ENCODE results near the gene RELCH.

RELCH gene

DNA sequence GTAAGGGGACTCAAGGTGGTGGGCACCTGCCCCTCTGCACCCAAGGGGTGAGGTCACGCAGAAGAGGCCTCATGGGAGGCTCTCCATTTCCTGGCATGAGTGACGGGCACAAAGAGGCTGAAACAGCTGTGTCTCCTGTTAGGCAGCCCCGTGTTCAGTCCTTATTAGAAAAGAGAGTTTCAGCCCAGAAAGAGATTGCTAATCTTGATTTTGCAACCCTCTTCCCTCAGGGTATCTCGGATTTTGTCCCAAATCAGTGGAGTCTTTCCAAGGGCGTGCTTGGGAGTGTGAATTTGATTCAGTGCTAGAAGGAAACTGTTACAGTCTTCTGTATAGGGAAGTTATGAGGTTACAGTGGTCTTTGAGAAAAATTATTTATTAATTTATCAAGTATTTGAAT is 148.4 kb downstream of the RELCH start:
- no peak overlapping the region for H3K4me3 ChIP-seq (ENCODE audit: low read length)
- TF ChIP-seq, protein P1, sequence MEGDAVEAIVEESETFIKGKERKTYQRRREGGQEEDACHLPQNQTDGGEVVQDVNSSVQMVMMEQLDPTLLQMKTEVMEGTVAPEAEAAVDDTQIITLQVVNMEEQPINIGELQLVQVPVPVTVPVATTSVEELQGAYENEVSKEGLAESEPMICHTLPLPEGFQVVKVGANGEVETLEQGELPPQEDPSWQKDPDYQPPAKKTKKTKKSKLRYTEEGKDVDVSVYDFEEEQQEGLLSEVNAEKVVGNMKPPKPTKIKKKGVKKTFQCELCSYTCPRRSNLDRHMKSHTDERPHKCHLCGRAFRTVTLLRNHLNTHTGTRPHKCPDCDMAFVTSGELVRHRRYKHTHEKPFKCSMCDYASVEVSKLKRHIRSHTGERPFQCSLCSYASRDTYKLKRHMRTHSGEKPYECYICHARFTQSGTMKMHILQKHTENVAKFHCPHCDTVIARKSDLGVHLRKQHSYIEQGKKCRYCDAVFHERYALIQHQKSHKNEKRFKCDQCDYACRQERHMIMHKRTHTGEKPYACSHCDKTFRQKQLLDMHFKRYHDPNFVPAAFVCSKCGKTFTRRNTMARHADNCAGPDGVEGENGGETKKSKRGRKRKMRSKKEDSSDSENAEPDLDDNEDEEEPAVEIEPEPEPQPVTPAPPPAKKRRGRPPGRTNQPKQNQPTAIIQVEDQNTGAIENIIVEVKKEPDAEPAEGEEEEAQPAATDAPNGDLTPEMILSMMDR (conservative IDR thresholded peaks at IDR 0.05; ENCODE audit: low read depth, low read length) = no peak
- DNase-seq (ENCODE audit: low read depth) = no peak

DNA sequence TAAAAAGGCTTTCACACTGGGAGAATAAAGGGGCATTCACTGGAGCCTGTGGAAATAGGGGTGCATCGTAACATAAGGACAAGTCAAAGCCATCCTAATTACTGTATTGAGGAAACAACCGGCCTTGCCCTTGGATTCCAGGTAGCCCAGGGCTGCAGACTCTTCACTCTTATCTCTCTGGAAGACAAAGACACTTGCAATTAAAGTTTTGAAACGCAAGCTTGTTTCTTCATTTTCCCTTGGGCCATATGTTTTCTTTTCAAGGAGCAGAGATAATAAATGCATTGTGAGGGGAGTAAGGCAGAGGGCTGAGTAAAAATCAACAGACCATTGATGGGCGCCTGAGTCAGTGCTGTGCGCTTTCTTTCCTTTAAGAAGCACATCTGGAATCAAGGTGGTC is 149.6 kb downstream of the RELCH start:
- DNase-seq (ENCODE audit: low read depth) = no peak
- no peak overlapping the region for H3K4me3 ChIP-seq (ENCODE audit: low read length)
- TF ChIP-seq, protein P1 (conservative IDR thresholded peaks at IDR 0.05; ENCODE audit: low read depth, low read length) = no peak

DNA sequence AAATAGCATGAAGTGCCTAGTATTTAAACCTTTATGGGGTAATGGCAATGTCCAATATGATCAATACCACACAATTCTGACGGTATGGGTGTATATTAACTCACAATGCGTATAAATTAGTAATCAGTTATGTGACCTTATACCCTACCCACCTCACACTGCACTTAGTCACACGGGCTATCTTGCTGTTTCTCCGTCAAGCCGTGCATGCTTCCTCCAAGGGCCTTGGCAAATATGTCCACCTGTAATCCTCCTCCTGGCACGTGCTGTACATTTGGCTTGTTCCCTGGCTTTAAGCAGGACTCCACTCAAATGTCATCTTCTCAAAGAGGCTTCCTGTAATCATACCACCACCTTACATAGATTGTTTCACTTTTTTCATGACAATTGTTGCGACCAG is 150.3 kb downstream of the RELCH start:
- TF ChIP-seq, protein P1 (conservative IDR thresholded peaks at IDR 0.05; ENCODE audit: low read depth, low read length) = no peak

DNA sequence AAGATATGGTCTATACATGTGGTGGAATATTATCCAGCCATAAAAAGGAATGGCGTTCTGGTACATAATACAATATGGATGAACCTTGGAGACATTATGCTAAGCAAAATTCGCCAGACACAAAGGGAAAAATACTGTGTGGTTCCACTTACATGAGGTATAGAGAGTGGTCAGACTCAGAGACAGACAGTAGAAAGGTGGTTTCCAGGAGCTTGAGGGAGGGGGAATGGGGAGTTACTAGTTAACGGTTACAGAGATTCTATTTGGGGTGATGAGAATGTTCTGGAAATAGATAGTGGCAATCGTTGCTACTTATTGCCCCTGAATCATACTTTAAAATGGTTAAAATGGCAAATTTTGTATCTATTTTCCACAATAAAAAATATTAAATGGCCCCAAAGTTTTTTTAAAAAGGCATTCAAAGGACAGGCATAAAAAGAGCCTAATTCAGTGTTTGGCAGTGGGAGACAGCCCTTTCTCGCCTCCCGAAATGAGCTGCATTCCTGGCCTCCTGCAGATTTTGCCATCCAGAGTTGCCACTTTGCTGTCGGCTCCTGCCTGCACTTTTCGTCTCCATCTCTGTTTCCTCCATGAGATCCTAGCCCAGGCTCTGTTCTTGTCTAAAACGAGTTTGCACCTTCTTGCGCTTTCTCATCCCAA is 151.5 kb downstream of the RELCH start:
- DNase-seq (ENCODE audit: low read depth) = no peak
- TF ChIP-seq, protein P1 (conservative IDR thresholded peaks at IDR 0.05; ENCODE audit: low read depth, low read length) = no peak
- no peak overlapping the region for H3K4me3 ChIP-seq (ENCODE audit: low read length)

More for the DNA sequence above, 150.3 kb downstream of the RELCH start:
- DNase-seq (ENCODE audit: low read depth) = no peak
- no peak overlapping the region for H3K4me3 ChIP-seq (ENCODE audit: low read length)

DNA sequence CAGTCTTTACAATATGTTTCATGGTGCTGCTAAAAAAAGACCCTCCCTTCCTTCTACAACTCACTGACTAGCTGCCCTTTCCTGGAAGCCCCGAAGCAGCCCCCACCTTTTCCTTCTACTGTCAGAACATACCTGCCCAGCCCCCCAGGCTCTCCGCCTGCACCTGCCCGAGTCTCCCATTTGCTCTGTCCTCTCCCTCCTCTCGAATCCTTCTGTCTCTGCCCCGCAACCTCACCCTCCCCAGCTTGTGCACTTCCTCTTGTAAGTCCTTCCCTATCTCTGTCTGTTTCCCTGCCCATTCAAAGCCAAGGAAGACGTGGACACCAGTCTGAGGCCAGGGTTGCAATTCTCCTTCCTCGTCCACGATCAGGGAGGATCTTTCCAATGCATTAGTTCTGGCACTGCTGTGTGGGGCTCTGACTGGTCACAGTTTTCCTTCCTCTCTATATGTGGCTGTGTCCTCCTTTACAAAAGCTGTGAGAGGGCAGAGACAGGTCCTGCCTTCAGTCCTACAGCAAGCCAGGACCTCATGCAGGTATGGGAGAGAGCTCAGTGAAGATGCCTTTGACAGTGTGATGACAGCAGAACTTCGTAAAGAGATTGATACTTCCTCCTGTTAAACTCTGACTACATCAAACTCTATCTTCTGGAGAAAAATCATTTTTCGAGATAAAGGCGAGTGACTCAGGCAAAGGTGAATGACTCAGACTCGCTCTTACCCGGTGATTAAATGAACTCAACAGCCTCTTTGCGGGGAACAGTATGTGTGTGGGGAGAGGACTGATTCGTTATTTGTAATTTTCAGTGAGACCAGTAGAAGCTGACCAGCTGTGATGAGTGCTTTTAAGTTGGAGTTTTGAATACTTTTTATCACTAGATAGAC is 152.3 kb downstream of the RELCH start:
- no peak for DNase-seq (ENCODE audit: low read depth)
- TF ChIP-seq, protein P1 (conservative IDR thresholded peaks at IDR 0.05; ENCODE audit: low read depth, low read length) = no peak
- H3K4me3 ChIP-seq (ENCODE audit: low read length) = no peak overlapping the region

DNA sequence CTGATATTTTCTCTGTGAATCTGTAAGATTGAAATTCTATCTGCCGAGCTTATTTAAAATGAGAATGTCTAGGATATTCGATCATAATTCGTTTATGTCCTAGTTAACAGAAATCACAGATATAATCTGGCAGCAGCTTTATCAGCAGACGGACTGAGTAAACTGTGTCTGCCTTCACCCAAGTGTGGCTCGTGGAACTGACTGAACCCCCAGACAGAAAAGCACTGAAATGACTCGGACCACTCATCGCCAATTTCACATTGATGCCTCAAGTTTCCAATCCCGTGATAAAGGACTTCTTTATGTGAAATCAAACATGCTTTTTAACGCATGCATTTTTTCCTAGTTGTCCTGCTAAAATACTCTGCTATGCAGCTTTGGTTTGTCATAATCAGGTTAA is 153.9 kb downstream of the RELCH start:
- no peak for DNase-seq (ENCODE audit: low read depth)
- TF ChIP-seq, protein P1 (conservative IDR thresholded peaks at IDR 0.05; ENCODE audit: low read depth, low read length) = no peak
- no peak overlapping the region for H3K4me3 ChIP-seq (ENCODE audit: low read length)
